Fibroblast of pulmonary artery (primary cell): Measurements from ENCODE around the gene FRMD4B.

Source experiments
- DNase-seq: peaks from one replicate; pipeline ENCODE4 v3.0.0-alpha.2; 2010; ENCODE audit warnings: low read depth
- H3K4me3 ChIP-seq: replicated peaks from 2 replicates; pipeline ENCODE4 v1.5.1; 2011; ENCODE audit warnings: low read depth, mild to moderate bottlenecking, control low read depth, low read length, moderate library complexity
- TF ChIP-seq, protein P1 (sequence below): IDR thresholded peaks from 2 replicates; pipeline ENCODE4 v1.5.1; 2011; ENCODE audit warnings: mild to moderate bottlenecking, control low read depth, low read length, inconsistent platforms; ENCODE audit errors: missing control alignments

Gene FRMD4B

DNA sequence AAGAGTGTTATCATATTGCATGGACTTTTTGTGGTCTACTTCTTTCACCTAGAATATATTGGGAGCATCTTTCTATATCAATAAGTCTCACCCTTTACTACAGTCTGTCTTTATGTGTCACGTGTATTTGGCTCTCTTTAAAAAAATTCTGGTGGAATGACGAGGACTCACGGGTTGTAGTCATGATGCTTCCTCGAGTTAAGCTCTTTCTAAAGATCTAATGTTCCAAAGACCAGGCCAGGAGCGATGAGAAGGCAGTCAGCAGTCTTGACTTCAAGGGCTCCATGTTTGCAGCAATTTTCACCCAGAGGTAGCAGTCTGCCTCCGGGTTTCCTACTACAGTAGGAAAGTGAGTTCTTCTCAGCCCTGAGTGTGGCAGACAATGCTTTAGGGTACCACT lies 88.9 kb downstream of the FRMD4B start:
- no peak overlapping the region for H3K4me3 ChIP-seq
- TF ChIP-seq, protein P1, sequence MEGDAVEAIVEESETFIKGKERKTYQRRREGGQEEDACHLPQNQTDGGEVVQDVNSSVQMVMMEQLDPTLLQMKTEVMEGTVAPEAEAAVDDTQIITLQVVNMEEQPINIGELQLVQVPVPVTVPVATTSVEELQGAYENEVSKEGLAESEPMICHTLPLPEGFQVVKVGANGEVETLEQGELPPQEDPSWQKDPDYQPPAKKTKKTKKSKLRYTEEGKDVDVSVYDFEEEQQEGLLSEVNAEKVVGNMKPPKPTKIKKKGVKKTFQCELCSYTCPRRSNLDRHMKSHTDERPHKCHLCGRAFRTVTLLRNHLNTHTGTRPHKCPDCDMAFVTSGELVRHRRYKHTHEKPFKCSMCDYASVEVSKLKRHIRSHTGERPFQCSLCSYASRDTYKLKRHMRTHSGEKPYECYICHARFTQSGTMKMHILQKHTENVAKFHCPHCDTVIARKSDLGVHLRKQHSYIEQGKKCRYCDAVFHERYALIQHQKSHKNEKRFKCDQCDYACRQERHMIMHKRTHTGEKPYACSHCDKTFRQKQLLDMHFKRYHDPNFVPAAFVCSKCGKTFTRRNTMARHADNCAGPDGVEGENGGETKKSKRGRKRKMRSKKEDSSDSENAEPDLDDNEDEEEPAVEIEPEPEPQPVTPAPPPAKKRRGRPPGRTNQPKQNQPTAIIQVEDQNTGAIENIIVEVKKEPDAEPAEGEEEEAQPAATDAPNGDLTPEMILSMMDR, result no peak
- no peak for DNase-seq

DNA sequence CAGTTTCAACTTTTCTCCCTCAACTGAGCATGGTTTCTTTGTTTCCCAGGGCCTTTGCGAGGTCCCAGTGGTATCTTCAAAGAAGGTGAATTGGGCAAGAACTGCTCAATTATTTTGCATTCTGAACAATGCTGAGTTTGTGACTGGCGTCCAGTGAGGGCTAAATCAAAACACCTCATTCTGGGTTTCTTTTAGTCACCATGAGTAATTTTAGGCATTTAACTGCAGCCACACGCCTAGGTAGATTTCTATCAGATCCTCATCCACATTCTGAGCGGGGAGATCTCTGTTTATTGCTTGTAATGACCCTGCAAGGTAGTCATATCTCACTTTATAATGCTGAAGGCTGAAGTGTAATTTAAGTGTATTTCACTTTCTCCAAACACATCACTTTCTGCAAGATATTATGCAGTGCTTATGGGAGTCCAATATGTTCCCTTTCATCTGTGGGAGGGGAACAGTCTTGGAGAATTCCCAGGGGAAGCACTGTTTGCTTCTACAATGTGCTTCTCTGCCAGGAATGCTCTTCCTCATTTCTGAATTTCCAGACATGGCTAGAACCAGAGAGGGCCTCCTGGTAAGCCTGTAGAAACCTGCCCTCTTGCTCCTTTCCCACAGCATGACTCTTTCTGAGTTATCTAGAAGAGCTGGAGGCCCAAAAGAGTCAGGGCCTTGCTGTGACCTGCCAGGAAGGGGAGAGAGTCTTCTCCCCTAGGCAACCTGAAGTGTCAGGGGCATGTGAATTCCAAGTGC lies 91.7 kb downstream of the FRMD4B start:
- peak; percentile 70 for DNase-seq
- TF ChIP-seq, protein P1, result no peak

GRCh38 chr3:69292959-69293574 lies 92.8 kb downstream of the FRMD4B start:
- DNase-seq, result no peak
- TF ChIP-seq, protein P1, result no peak
- no peak overlapping the region for H3K4me3 ChIP-seq

More for the DNA sequence above, 91.7 kb downstream of the FRMD4B start:
- H3K4me3 ChIP-seq, result no peak overlapping the region

DNA sequence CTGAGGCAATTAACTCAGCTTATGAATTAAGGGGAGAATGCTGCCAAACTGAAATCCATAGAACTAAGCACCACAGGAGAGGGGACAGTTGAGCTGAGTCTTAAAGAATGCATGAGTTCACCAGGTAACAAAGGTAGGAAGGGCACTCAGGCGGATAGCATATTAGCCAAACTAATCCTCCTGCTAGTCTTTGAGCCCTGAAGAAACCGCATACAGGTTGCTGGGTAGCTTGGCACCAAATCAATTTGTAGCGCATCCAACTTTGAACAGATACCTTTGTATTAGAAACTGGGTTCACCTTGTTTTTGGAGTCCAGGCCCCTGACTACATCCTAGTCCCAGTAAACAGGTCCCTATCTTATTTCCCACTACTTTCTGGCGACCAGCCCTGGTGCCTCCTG lies 93.7 kb downstream of the FRMD4B start:
- TF ChIP-seq, protein P1, result no peak
- no peak for DNase-seq
- no peak overlapping the region for H3K4me3 ChIP-seq

GRCh38 chr3:69290430-69290829 lies 95.5 kb downstream of the FRMD4B start:
- TF ChIP-seq, protein P1, result no peak
- H3K4me3 ChIP-seq, result no peak overlapping the region
- no peak for DNase-seq

- TF ChIP-seq, protein P1, result no peak
- no peak for DNase-seq
These were observed 95.9 kb downstream of the FRMD4B start for GRCh38 chr3:69290006-69290405.

More at GRCh38 chr3:69290006-69290405, 95.9 kb downstream of the FRMD4B start:
- no peak overlapping the region for H3K4me3 ChIP-seq
